ENCODE data around the gene AIFM2.

Gene AIFM2

GRCh38 chr10:70117646-70118045 is 15.0 kb downstream of the AIFM2 start:
- H3K36me3 ChIP-seq (replicated peaks; ENCODE audit: low read depth, low read length): no peaks in the 10 kb centered on the region
- TF ChIP-seq EZH2phosphoT487 (IDR thresholded peaks at IDR 0.05; ENCODE audit: low read depth) (no peak), CTCF (IDR thresholded peaks at IDR 0.05; ENCODE audit: low read depth, low read length) (no peak)

GRCh38 chr10:70115948-70116682 is 16.5 kb downstream of the AIFM2 start:
- no peak overlapping the region for H3K4me3 ChIP-seq (ENCODE audit: low read length)
- no peak overlapping the region for H3K9ac ChIP-seq (ENCODE audit: low read length)
- H3K79me2 ChIP-seq (ENCODE audit: low read length): no peaks in the 10 kb centered on the region
- H3K4me2 ChIP-seq (ENCODE audit: low read length): peak overlapping the region; percentile 28; the same call in 1 of the 2 replicates
- no peaks in the 10 kb centered on the region for H3K9me3 ChIP-seq (ENCODE audit: insufficient read depth, low read length)
- H3K36me3 ChIP-seq (replicated peaks; ENCODE audit: low read depth, low read length): no peaks in the 10 kb centered on the region
- TF ChIP-seq EZH2phosphoT487 (IDR thresholded peaks at IDR 0.05; ENCODE audit: low read depth) (no peak), CTCF (IDR thresholded peaks at IDR 0.05; ENCODE audit: low read depth, low read length) (peak; percentile 83)
- H2AFZ ChIP-seq (ENCODE audit: low read depth, low read length): no peak overlapping the region
- peaks cover 6% of the 10 kb centered on the region for H3K4me1 ChIP-seq (ENCODE audit: low read length)
- H3K27ac ChIP-seq (ENCODE audit: low read length): no peak overlapping the region
- no peaks in the 10 kb centered on the region for H4K20me1 ChIP-seq (ENCODE audit: insufficient read depth, low read length)
- H3K27me3 ChIP-seq (ENCODE audit: low read depth, low read length): no peaks in the 10 kb centered on the region

More at GRCh38 chr10:70117646-70118045, 15.0 kb downstream of the AIFM2 start:
- Histone ChIP-seq H3K27ac (ENCODE audit: low read length) (no peak overlapping the region), H3K79me2 (ENCODE audit: low read length) (no peaks in the 10 kb centered on the region), H3K27me3 (ENCODE audit: low read depth, low read length) (no peaks in the 10 kb centered on the region), H3K4me1 (ENCODE audit: low read length) (peaks cover 6% of the 10 kb centered on the region), H3K9ac (ENCODE audit: low read length) (no peak overlapping the region), H2AFZ (ENCODE audit: low read depth, low read length) (no peak overlapping the region), H3K4me2 (ENCODE audit: low read length) (no peak overlapping the region), H3K9me3 (ENCODE audit: insufficient read depth, low read length) (no peaks in the 10 kb centered on the region), H4K20me1 (ENCODE audit: insufficient read depth, low read length) (no peaks in the 10 kb centered on the region), H3K4me3 (ENCODE audit: low read length) (no peak overlapping the region)

GRCh38 chr10:70114902-70115301 is 17.7 kb downstream of the AIFM2 start:
- Histone ChIP-seq H3K9me3 (ENCODE audit: insufficient read depth, low read length) (no peaks in the 10 kb centered on the region), H4K20me1 (ENCODE audit: insufficient read depth, low read length) (no peaks in the 10 kb centered on the region), H3K4me2 (ENCODE audit: low read length) (no peak overlapping the region), H3K4me3 (ENCODE audit: low read length) (no peak overlapping the region), H2AFZ (ENCODE audit: low read depth, low read length) (no peak overlapping the region), H3K36me3 (replicated peaks; ENCODE audit: low read depth, low read length) (no peaks in the 10 kb centered on the region), H3K27ac (ENCODE audit: low read length) (no peak overlapping the region), H3K4me1 (ENCODE audit: low read length) (peaks cover 6% of the 10 kb centered on the region), H3K9ac (ENCODE audit: low read length) (no peak overlapping the region), H3K79me2 (ENCODE audit: low read length) (no peaks in the 10 kb centered on the region), H3K27me3 (ENCODE audit: low read depth, low read length) (no peaks in the 10 kb centered on the region)
- TF ChIP-seq CTCF (IDR thresholded peaks at IDR 0.05; ENCODE audit: low read depth, low read length) (no peak), EZH2phosphoT487 (IDR thresholded peaks at IDR 0.05; ENCODE audit: low read depth) (no peak)

- H3K9me3 ChIP-seq (ENCODE audit: insufficient read depth, low read length): no peaks in the 10 kb centered on the region
- no peak overlapping the region for H3K27ac ChIP-seq (ENCODE audit: low read length)
- no peak overlapping the region for H3K4me3 ChIP-seq (ENCODE audit: low read length)
- H3K79me2 ChIP-seq (ENCODE audit: low read length): no peaks in the 10 kb centered on the region
- H2AFZ ChIP-seq (ENCODE audit: low read depth, low read length): no peak overlapping the region
- no peaks in the 10 kb centered on the region for H4K20me1 ChIP-seq (ENCODE audit: insufficient read depth, low read length)
- no peak overlapping the region for H3K9ac ChIP-seq (ENCODE audit: low read length)
- H3K27me3 ChIP-seq (ENCODE audit: low read depth, low read length): no peaks in the 10 kb centered on the region
- H3K36me3 ChIP-seq (replicated peaks; ENCODE audit: low read depth, low read length): no peaks in the 10 kb centered on the region
- TF ChIP-seq CTCF (IDR thresholded peaks at IDR 0.05; ENCODE audit: low read depth, low read length): no peak
- peaks cover 12% of the 10 kb centered on the region for H3K4me1 ChIP-seq (ENCODE audit: low read length)
- H3K4me2 ChIP-seq (ENCODE audit: low read length): no peak overlapping the region
Measured at GRCh38 chr10:70112071-70112470, 20.6 kb downstream of the AIFM2 start.
